Mucosa of rectum (tissue), 2 donors: ENCODE results near the gene IDI2.

ENCODE experiments used
- H3K27ac ChIP-seq, 2 donors: one replicate each; pipeline ENCODE4 v1.7.0; 2013; ENCODE audit warnings: inconsistent platforms in 2 of 2, low read depth in 2 of 2, low read length in 2 of 2
- H3K27me3 ChIP-seq, 2 donors: one replicate each; pipeline ENCODE4 v1.7.0; 2013; ENCODE audit warnings: low read length in 2 of 2; ENCODE audit not compliant: control insufficient read depth in 2 of 2, insufficient read depth in 2 of 2
- H3K36me3 ChIP-seq, 2 donors: one replicate each; pipeline ENCODE4 v1.7.0; 2013; ENCODE audit warnings: low read length in 2 of 2; ENCODE audit not compliant: control insufficient read depth in 2 of 2, insufficient read depth in 2 of 2
- H3K4me1 ChIP-seq, 2 donors: one replicate each; pipeline ENCODE4 v1.7.0; 2013; ENCODE audit warnings: low read length in 2 of 2, mild to moderate bottlenecking in 1 of 2; ENCODE audit not compliant: control insufficient read depth in 2 of 2, insufficient read depth in 2 of 2
- H3K4me3 ChIP-seq, 2 donors: one replicate each; pipeline ENCODE4 v1.7.0; 2013; ENCODE audit warnings: low read length in 2 of 2
- H3K9ac ChIP-seq, 2 donors: one replicate each; pipeline ENCODE4 v1.7.0; 2013; ENCODE audit warnings: low read length in 2 of 2, low read depth in 1 of 2, mild to moderate bottlenecking in 1 of 2
- H3K9me3 ChIP-seq, 2 donors: one replicate each; pipeline ENCODE4 v1.7.0; 2013; ENCODE audit warnings: low read length in 2 of 2; ENCODE audit not compliant: control insufficient read depth in 2 of 2
- donor health status: healthy.
- donor health status: Normal muscosa, but diverticular disease.

The IDI2 gene

GRCh38 chr10:1036341-1036791 lies 10.7 kb upstream of the IDI2 start:
- no peak overlapping the region for H3K27ac ChIP-seq
- no peaks in the 10 kb centered on the region for H3K4me1 ChIP-seq
- no peak overlapping the region for H3K9ac ChIP-seq
- no peaks in the 10 kb centered on the region for H3K27me3 ChIP-seq
- H3K4me3 ChIP-seq, result no peak overlapping the region
- H3K36me3 ChIP-seq, result peaks cover 20 to 34% of the 10 kb centered on the region in 2 donors
- H3K9me3 ChIP-seq, result no peaks in the 10 kb centered on the region

- H3K9ac ChIP-seq, result no peak overlapping the region
- H3K27ac ChIP-seq, result no peak overlapping the region
- no peaks in the 10 kb centered on the region for H3K9me3 ChIP-seq
- peaks cover 13 to 23% of the 10 kb centered on the region in 2 donors for H3K36me3 ChIP-seq
- H3K4me1 ChIP-seq, result no peaks in the 10 kb centered on the region
- H3K27me3 ChIP-seq, result no peaks in the 10 kb centered on the region
- H3K4me3 ChIP-seq, result no peak overlapping the region
These were observed 9.5 kb upstream of the IDI2 start for GRCh38 chr10:1035201-1035600.

GRCh38 chr10:1034758-1035157 lies 9.1 kb upstream of the IDI2 start:
- no peaks in the 10 kb centered on the region for H3K9me3 ChIP-seq
- H3K4me1 ChIP-seq, result no peaks in the 10 kb centered on the region
- no peaks in the 10 kb centered on the region for H3K27me3 ChIP-seq
- no peak overlapping the region for H3K4me3 ChIP-seq
- H3K36me3 ChIP-seq, result peaks cover 10 to 19% of the 10 kb centered on the region in 2 donors
- H3K27ac ChIP-seq, result no peak overlapping the region
- H3K9ac ChIP-seq, result no peak overlapping the region

- H3K36me3 ChIP-seq, result peaks cover 6 to 14% of the 10 kb centered on the region in 2 donors
- H3K9me3 ChIP-seq, result no peaks in the 10 kb centered on the region
- no peak overlapping the region for H3K9ac ChIP-seq
- H3K4me3 ChIP-seq, result no peak overlapping the region
- no peak overlapping the region for H3K27ac ChIP-seq
- H3K4me1 ChIP-seq, result no peaks in the 10 kb centered on the region
- H3K27me3 ChIP-seq, result no peaks in the 10 kb centered on the region
These were observed 7.9 kb upstream of the IDI2 start for GRCh38 chr10:1033601-1034000.

- H3K9ac ChIP-seq, result no peak overlapping the region
- no peaks in the 10 kb centered on the region for H3K9me3 ChIP-seq
- no peaks in the 10 kb centered on the region for H3K4me1 ChIP-seq
- no peaks in the 10 kb centered on the region for H3K27me3 ChIP-seq
- H3K27ac ChIP-seq, result no peak overlapping the region
- no peak overlapping the region for H3K4me3 ChIP-seq
- H3K36me3 ChIP-seq, result no peaks in the 10 kb centered on the region
These were observed 4.2 kb upstream of the IDI2 start for GRCh38 chr10:1029838-1030237.

- Histone ChIP-seq H3K4me1 (no peaks in the 10 kb centered on the region), H3K9me3 (no peaks in the 10 kb centered on the region), H3K27ac (no peak overlapping the region), H3K36me3 (no peaks in the 10 kb centered on the region), H3K27me3 (no peaks in the 10 kb centered on the region), H3K4me3 (no peak overlapping the region), H3K9ac (no peak overlapping the region)
These were observed 919 bp upstream of the IDI2 start for GRCh38 chr10:1026578-1026977.

- Histone ChIP-seq H3K4me1 (no peaks in the 10 kb centered on the region), H3K27ac (no peak overlapping the region), H3K4me3 (no peak overlapping the region), H3K36me3 (peaks cover 4 to 9% of the 10 kb centered on the region in 2 donors), H3K9me3 (no peaks in the 10 kb centered on the region), H3K9ac (no peak overlapping the region), H3K27me3 (no peaks in the 10 kb centered on the region)
These were observed 1.6 kb downstream of the IDI2 start for GRCh38 chr10:1024103-1024502.

- no peaks in the 10 kb centered on the region for H3K9me3 ChIP-seq
- no peak overlapping the region for H3K9ac ChIP-seq
- no peak overlapping the region for H3K4me3 ChIP-seq
- H3K36me3 ChIP-seq, result peaks cover 11 to 13% of the 10 kb centered on the region in 2 donors
- H3K27me3 ChIP-seq, result no peaks in the 10 kb centered on the region
- H3K27ac ChIP-seq, result no peak overlapping the region
- no peaks in the 10 kb centered on the region for H3K4me1 ChIP-seq
These were observed 3.2 kb downstream of the IDI2 start for GRCh38 chr10:1022413-1022812.

GRCh38 chr10:1020958-1021357 lies 4.7 kb downstream of the IDI2 start:
- no peaks in the 10 kb centered on the region for H3K9me3 ChIP-seq
- H3K4me3 ChIP-seq, result no peak overlapping the region
- no peaks in the 10 kb centered on the region for H3K27me3 ChIP-seq
- no peak overlapping the region for H3K9ac ChIP-seq
- no peaks in the 10 kb centered on the region for H3K4me1 ChIP-seq
- no peak overlapping the region for H3K27ac ChIP-seq
- H3K36me3 ChIP-seq, result peaks cover 24 to 25% of the 10 kb centered on the region in 2 donors

GRCh38 chr10:1020460-1020859 lies 5.2 kb downstream of the IDI2 start:
- Histone ChIP-seq H3K27ac (no peak overlapping the region), H3K9ac (no peak overlapping the region), H3K4me1 (no peaks in the 10 kb centered on the region), H3K36me3 (peaks cover 28 to 29% of the 10 kb centered on the region in 2 donors), H3K4me3 (no peak overlapping the region), H3K9me3 (no peaks in the 10 kb centered on the region), H3K27me3 (no peaks in the 10 kb centered on the region)

GRCh38 chr10:1019362-1019761 lies 6.3 kb downstream of the IDI2 start:
- peaks cover 33 to 35% of the 10 kb centered on the region in 2 donors for H3K36me3 ChIP-seq

More at GRCh38 chr10:1019362-1019761, 6.3 kb downstream of the IDI2 start:
- Histone ChIP-seq H3K27me3 (no peaks in the 10 kb centered on the region), H3K4me3 (no peak overlapping the region), H3K9me3 (no peaks in the 10 kb centered on the region), H3K4me1 (no peaks in the 10 kb centered on the region), H3K27ac (no peak overlapping the region), H3K9ac (no peak overlapping the region)
